GM12892 (cell line): ENCODE measurements around the gene GPX4.

ENCODE experiments used
- POLR2AphosphoS5 ChIP-seq: IDR thresholded peaks from 2 replicates; pipeline ENCODE4 v1.6.1; 2011; ENCODE audit warnings: low read depth, low read length, control low read depth
- TAF1 ChIP-seq: IDR thresholded peaks from 2 replicates; pipeline ENCODE4 v1.6.1; 2011; ENCODE audit warnings: low read depth, mild to moderate bottlenecking, control low read depth, low read length, borderline replicate concordance

- TF ChIP-seq POLR2AphosphoS5, result 0 out of 2 replicates have a peak, but pooled peaks have one; percentile 22
- TF ChIP-seq TAF1, result no peak
These were observed 13.9 kb upstream of the GPX4 start for GRCh38 chr19:1089891-1090290.
